Keratinocyte (primary cell): ENCODE results near the gene FFAR4. TPM values are rescaled to one million over a fixed set of nuclear protein-coding genes. Genes with fewer than 3 reads are reported as not detected.
"Not testable (repeated sequence)": the region's sequence is repeated elsewhere in the genome, so short reads cannot be mapped to it uniquely, and the experiment has no call there.

Experiments
- DNase-seq: peaks from one replicate; pipeline ENCODE4 v3.0.0-alpha.2; 2011; ENCODE audit warnings: low read depth, missing footprints, low spot score
- FAIRE-seq: peaks from 2 replicates; lab custom pipeline; 2011; peaks lifted over from hg19 to GRCh38; lab: Jason Lieb, UNC
- H2AFZ ChIP-seq: 2 replicates; pipeline ENCODE4 v1.6.0; 2012; ENCODE audit warnings: low read length, control low read depth, inconsistent platforms; ENCODE audit not compliant: control insufficient read depth
- H3K27ac ChIP-seq: 2 replicates; pipeline ENCODE4 v1.5.1; 2011; ENCODE audit warnings: low read length; ENCODE audit not compliant: control insufficient read depth, insufficient read depth
- H3K27me3 ChIP-seq: 3 replicates; pipeline ENCODE4 v1.6.0; 2011; ENCODE audit warnings: low read length; ENCODE audit not compliant: control insufficient read depth, insufficient read depth; ENCODE audit errors: extremely low read depth
- H3K36me3 ChIP-seq, 2 experiments: 2 replicates in 1 of 2; 3 replicates in 1 of 2; pipeline ENCODE4 v1.5.1; 2011; ENCODE audit warnings: low read length in 2 of 2, mild to moderate bottlenecking in 1 of 2; ENCODE audit not compliant: control insufficient read depth in 2 of 2, insufficient read depth in 2 of 2; ENCODE audit errors: extremely low read depth in 1 of 2
- H3K4me1 ChIP-seq: 3 replicates; pipeline ENCODE4 v1.5.1; 2011; ENCODE audit warnings: low read length; ENCODE audit not compliant: control insufficient read depth, insufficient read depth; ENCODE audit errors: extremely low read depth
- H3K4me2 ChIP-seq: 3 replicates; pipeline ENCODE4 v1.6.0; 2011; ENCODE audit warnings: low read depth, low read length; ENCODE audit not compliant: control insufficient read depth, insufficient read depth; ENCODE audit errors: extremely low read depth
- H3K4me3 ChIP-seq, 3 experiments: fragments of 200-600 bp in 1 of 3; sonication (generic) in 1 of 3; 2 replicates in 2 of 3; 3 replicates in 1 of 3; pipeline ENCODE4 v1.5.1; 2011 to 2016; ENCODE audit warnings: low read length in 3 of 3, mild to moderate bottlenecking in 3 of 3, control low read depth in 2 of 3, inconsistent platforms in 1 of 3, low read depth in 1 of 3, mixed read lengths in 1 of 3, mixed run types in 1 of 3, moderate library complexity in 1 of 3; ENCODE audit not compliant: control insufficient read depth in 2 of 3, insufficient read depth in 2 of 3; ENCODE audit errors: extremely low read depth in 1 of 3
- H3K79me2 ChIP-seq: 2 replicates; pipeline ENCODE4 v1.6.0; 2012; ENCODE audit warnings: low read length; ENCODE audit not compliant: control insufficient read depth, insufficient read depth
- H3K9ac ChIP-seq: 3 replicates; pipeline ENCODE4 v1.6.0; 2011; ENCODE audit warnings: low read length; ENCODE audit not compliant: control insufficient read depth, insufficient read depth; ENCODE audit errors: extremely low read depth
- H3K9me1 ChIP-seq: 3 replicates; pipeline ENCODE4 v1.6.0; 2011; ENCODE audit warnings: low read length; ENCODE audit not compliant: control insufficient read depth, insufficient read depth; ENCODE audit errors: extremely low read depth
- H3K9me3 ChIP-seq: 2 replicates; pipeline ENCODE4 v1.5.1; 2012; ENCODE audit warnings: low read depth, low read length; ENCODE audit not compliant: control insufficient read depth
- H4K20me1 ChIP-seq: 3 replicates; pipeline ENCODE4 v1.6.0; 2011; ENCODE audit warnings: low read length; ENCODE audit not compliant: control insufficient read depth, insufficient read depth; ENCODE audit errors: extremely low read depth
- EZH2 ChIP-seq: IDR thresholded peaks from one replicate; pipeline ENCODE4 v1.6.1; 2012; ENCODE audit warnings: inconsistent platforms, mild to moderate bottlenecking, low read length, moderate library complexity
- dilution Hi-C: fragments of 300-500 bp; cut with MboI; formaldehyde crosslinking; loops from one replicate; pipeline ENCODE4 v1.7.0; 2020; ENCODE audit warnings: low sequenced_read_pairs; ENCODE audit not compliant: extremely low pct_ligation_motif_present
- polyA plus RNA-seq, 5 experiments: library from polyadenylated mRNA; depleted of rRNA in 3 of 5; stranded (reverse) in 3 of 5; stranded (forward) in 1 of 5; unstranded in 1 of 5; fragments of >200 nt; gene quantifications; 1 replicate in 1 of 5; 2 replicates in 3 of 5; 3 replicates in 1 of 5; pipeline versions ENCODE4 v1.2.1 to v1.2.3, GENCODE V29; 2011 to 2012; ENCODE audit warnings: missing spikeins in 2 of 5, low read depth in 1 of 5, low replicate concordance in 1 of 5
- TF ChIP-seq, protein P1 (sequence below), 3 experiments: IDR thresholded peaks in 1 of 3; conservative IDR thresholded peaks in 1 of 3; optimal IDR thresholded peaks in 1 of 3; 2 replicates in 2 of 3; 3 replicates in 1 of 3; pipeline versions ENCODE3 to v1.5.1; 2011; ENCODE audit warnings: low read length in 3 of 3, mild to moderate bottlenecking in 3 of 3, moderate library complexity in 2 of 3, control low read depth in 1 of 3, inconsistent platforms in 1 of 3; ENCODE audit not compliant: insufficient read depth in 2 of 3; ENCODE audit errors: extremely low read depth in 1 of 3

FFAR4 gene
- polyA plus RNA-seq, 1 donor (not counting 4 experiments of a cell fraction or from before 2014, with no cell fraction given) = not detected

DNA sequence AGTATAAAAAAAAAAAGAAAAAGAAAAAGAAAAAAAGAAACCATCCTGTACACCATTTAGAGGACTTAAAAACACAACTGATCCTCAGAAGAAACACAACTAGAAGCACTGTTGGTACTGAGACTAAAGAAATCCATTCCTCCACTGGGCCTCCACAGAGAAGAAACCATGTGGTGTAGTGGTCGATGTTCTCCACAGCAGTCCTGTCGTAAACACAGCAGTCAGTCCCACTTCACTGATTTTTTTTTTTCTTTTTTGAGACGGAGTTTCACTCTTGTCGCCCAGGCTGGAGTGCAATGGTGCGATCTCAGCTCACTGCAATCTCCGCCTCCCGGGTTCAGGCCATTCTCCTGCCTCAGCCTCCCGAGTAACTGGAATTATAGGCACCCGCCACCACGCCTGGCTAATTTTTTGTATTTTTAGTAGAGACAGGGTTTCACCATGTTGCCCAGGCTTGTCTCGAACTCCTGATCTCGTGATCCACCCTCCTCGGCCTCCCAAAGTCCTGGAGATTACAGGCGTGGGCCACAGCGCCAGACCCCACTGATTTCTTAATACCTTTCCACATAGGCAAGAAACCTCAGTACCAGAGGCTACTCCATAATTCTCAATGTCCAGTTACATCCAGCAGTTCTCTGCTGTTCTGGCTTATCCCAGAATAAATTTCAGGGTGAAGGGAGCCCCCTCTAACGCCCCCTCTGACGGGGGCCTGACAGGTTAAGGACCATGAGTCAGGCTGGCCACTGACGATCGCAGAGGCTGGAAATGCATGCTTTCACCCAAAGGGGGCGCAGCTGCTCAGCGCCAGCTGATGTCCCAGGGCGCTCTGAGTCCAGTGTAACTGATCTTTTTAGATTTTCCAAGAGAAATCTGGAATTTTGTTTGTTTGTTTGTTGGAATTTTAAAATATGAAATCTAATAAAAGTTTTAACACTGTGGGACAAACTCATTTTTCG is 24.8 kb upstream of the FFAR4 start:
- Histone ChIP-seq H2AFZ (no peak overlapping the region), H3K4me3 (no peak overlapping the region)
- FAIRE-seq = no peak

DNA sequence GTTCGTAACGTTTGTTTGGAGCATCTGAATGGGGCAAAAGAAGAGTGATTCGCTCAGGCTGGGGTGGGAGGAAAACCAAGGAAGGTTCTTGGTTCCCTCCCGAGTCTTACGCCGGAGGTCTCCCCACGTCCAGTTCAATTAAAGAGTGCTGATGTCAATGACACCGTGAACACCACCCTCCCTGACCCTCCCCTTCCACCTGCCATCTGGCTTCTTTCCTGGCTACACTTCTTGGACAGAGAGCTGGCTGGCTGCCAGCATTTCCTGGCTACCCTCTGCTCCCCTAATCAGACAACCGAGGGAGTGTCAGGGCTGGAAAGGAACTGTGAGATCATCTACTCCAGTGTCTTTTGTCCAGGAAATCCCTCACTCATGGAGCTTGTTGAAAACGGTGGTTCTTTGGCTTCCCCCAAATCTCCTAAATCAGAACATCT is 24.1 kb upstream of the FFAR4 start:
- Histone ChIP-seq H3K27ac (no peak overlapping the region), H3K27me3 (no peaks in the 10 kb centered on the region), H3K9me1 (no peaks in the 10 kb centered on the region), H2AFZ (no peak overlapping the region), H4K20me1 (no peaks in the 10 kb centered on the region), H3K9me3 (no peaks in the 10 kb centered on the region), H3K4me2 (no peak overlapping the region), H3K9ac (no peak overlapping the region), H3K4me1 (no peaks in the 10 kb centered on the region), H3K79me2 (no peaks in the 10 kb centered on the region), H3K4me3 (no peak overlapping the region), H3K36me3 (no peaks in the 10 kb centered on the region)
- no peak for FAIRE-seq
- TF ChIP-seq, protein P1, sequence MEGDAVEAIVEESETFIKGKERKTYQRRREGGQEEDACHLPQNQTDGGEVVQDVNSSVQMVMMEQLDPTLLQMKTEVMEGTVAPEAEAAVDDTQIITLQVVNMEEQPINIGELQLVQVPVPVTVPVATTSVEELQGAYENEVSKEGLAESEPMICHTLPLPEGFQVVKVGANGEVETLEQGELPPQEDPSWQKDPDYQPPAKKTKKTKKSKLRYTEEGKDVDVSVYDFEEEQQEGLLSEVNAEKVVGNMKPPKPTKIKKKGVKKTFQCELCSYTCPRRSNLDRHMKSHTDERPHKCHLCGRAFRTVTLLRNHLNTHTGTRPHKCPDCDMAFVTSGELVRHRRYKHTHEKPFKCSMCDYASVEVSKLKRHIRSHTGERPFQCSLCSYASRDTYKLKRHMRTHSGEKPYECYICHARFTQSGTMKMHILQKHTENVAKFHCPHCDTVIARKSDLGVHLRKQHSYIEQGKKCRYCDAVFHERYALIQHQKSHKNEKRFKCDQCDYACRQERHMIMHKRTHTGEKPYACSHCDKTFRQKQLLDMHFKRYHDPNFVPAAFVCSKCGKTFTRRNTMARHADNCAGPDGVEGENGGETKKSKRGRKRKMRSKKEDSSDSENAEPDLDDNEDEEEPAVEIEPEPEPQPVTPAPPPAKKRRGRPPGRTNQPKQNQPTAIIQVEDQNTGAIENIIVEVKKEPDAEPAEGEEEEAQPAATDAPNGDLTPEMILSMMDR (optimal IDR thresholded peaks at IDR 0.05 in 1 of 3, IDR thresholded peaks at IDR 0.05 in 1 of 3, conservative IDR thresholded peaks at IDR 0.05 in 1 of 3; ENCODE audit: extremely low read depth in 1 of 3, insufficient read depth in 2 of 3, low read length in 3 of 3) = no peak
- no peak for TF ChIP-seq EZH2
- DNase-seq = no peak
- dilution Hi-C loops = no loop called here

More for the DNA sequence above, 24.8 kb upstream of the FFAR4 start:
- Histone ChIP-seq H3K79me2 (no peaks in the 10 kb centered on the region), H3K9me3 (no peaks in the 10 kb centered on the region), H4K20me1 (no peaks in the 10 kb centered on the region), H3K27me3 (no peaks in the 10 kb centered on the region), H3K4me2 (no peak overlapping the region), H3K9me1 (no peaks in the 10 kb centered on the region), H3K36me3 (no peaks in the 10 kb centered on the region), H3K27ac (no peak overlapping the region), H3K4me1 (no peaks in the 10 kb centered on the region), H3K9ac (no peak overlapping the region)
- TF ChIP-seq, protein P1 (optimal IDR thresholded peaks at IDR 0.05 in 1 of 3, IDR thresholded peaks at IDR 0.05 in 1 of 3, conservative IDR thresholded peaks at IDR 0.05 in 1 of 3; ENCODE audit: extremely low read depth in 1 of 3, insufficient read depth in 2 of 3, low read length in 3 of 3) = peak; percentile 80 to 87 (median 82)
- no peak for TF ChIP-seq EZH2
- dilution Hi-C loops = no loop called here
- DNase-seq = no peak

DNA sequence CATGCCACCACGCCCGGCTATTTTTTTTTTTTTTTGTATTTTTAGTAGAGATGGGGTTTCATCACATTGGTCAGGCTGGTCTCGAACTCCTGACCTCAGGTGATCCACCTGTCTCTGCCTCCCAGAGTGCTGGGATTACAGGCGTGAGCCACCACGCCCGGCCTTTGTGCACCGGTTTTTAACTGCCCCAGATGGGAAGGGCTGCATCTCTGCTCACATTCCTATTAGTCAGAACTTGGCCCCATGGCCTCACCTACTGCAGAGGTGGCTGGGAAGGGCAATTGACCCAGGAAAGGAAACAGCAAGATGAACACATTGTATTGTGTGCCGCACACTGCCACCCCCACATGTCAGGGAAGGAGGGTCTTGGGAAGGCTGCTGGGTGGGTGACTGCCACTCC is 19.5 kb upstream of the FFAR4 start:
- FAIRE-seq = not testable (repeated sequence)

More for the DNA sequence above, 19.5 kb upstream of the FFAR4 start:
- H3K4me1 ChIP-seq, H3K9me1 ChIP-seq, DNase-seq, H3K27ac ChIP-seq, H3K4me3 ChIP-seq, H4K20me1 ChIP-seq, H3K27me3 ChIP-seq, H3K79me2 ChIP-seq, H3K9ac ChIP-seq, H2AFZ ChIP-seq, dilution Hi-C loops, H3K9me3 ChIP-seq, H3K36me3 ChIP-seq, H3K4me2 ChIP-seq: not testable (repeated sequence)
